Renal pelvis (tissue), 4 donors: ENCODE measurements around the gene SRPK2. TPM values are rescaled to one million over a fixed set of nuclear protein-coding genes. Genes with fewer than 3 reads are reported as not detected.

Experiments used
- DNase-seq: peaks from one replicate; pipeline ENCODE4 v3.0.0-alpha.2; 2013
- polyA plus RNA-seq, 3 donors: library from polyadenylated mRNA; unstranded; fragments of 120-200 nt; gene quantifications; one replicate each; pipeline ENCODE4 v1.2.1, GENCODE V29; 2013; ENCODE audit not compliant: insufficient read length in 3 of 3

Gene SRPK2
- polyA plus RNA-seq, 3 donors = 46.1 to 47.5 (median 47.4) TPM

- DNase-seq = no peak
These were observed 252.5 kb downstream of the SRPK2 start for GRCh38 chr7:105136221-105136620.

DNA sequence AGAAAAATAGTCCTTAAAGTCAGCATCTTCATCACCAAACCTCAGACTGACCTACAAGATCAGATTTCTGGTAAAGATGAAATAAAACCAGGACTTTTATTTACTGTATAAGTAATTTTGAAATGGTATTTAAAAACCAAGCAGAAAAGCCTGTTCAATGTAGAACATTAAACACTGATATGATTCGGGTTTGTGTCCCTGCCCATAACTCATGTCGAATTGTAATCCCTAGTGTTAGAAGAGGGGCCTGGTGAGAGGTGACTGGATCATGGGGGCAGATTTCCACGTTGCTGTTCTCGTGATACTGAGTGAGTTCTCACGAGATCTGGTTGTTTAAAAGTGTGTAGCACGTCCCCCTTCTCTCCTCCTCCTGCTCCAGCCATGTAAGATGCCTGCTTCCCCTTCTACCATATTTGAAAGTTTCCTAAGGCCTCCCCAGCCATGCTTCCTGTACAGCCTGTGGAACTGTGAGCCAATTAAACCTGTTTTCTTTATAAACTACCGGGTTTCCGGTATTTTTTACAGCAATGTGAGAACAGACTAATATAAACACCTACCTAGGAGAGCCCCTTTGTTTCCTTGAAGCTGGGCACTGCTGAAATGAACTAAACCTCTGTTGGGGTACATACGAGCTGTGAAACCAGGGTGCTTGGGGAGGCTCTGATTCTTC, 254.6 kb downstream of the SRPK2 start:
- DNase-seq = no peak

DNA sequence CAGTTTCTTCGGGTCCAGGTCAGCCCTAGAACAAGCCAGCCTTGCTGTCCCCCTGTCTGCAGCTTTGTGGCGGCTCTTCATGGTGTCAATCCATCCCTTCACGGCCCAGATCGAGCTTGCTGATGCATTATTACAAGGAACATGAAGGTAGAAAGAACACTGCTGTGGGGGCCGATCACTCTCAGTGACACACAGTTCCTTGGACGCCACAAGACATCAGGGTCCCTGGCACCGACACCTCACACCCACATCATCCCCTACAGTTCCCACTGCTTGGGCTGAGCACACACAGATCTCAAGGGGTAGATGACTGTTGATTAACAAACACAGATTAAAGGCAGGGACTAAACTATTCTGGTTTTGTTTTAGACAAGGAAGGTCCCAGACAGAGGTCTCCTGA, 255.4 kb downstream of the SRPK2 start:
- DNase-seq = no peak

GRCh38 chr7:105132835-105133234, 255.9 kb downstream of the SRPK2 start:
- DNase-seq = no peak

GRCh38 chr7:105132335-105132734, 256.4 kb downstream of the SRPK2 start:
- DNase-seq = no peak

DNA sequence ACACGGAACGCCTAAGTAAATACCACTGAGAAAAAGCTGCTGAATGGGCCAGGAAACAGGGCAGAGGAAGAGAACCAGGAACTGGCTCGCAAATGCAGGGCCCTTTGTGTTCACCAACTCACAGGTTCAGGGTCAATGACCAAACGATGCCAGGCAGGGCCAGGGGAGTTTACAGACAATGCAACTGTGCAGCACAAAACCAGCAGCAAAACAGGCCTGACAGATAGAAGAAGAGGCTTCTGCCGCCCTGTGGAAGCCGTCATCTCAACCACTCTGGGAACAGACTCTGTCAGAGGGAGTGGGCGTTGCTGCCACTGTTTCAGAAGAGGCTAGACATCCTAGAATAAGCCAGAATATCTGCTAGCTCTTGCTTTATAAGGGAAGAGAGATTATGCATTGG, 256.8 kb downstream of the SRPK2 start:
- DNase-seq = peak; percentile 11

DNA sequence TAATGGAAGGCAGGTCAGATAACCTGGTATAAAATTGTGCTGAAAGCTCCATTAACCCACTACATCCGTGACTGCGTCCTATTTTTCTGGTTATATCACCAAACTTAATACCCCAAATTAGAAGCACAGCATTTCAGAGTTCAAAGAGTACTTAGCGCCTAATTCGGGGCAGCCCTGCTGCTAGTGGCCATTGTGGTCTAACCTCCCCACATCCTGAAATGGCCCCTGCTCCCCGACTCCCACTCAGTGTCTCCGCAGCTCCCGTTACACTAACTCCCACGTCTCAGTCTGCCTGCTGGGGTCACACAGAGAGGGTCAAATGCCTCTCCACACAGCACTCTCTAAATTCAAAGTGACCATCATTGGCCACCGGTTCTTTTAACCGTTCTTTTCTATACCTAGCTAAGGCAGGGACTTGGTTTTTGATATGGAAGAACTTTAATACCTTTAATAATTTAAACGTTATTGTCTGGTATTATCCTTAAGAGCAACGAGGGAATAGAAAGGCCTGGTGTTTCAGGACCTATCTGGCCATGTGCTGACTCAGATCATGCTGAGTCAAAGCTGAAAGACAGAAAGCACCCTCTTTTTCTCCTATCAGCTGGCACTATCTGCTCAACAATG, 257.6 kb downstream of the SRPK2 start:
- peak; percentile 24 for DNase-seq

DNA sequence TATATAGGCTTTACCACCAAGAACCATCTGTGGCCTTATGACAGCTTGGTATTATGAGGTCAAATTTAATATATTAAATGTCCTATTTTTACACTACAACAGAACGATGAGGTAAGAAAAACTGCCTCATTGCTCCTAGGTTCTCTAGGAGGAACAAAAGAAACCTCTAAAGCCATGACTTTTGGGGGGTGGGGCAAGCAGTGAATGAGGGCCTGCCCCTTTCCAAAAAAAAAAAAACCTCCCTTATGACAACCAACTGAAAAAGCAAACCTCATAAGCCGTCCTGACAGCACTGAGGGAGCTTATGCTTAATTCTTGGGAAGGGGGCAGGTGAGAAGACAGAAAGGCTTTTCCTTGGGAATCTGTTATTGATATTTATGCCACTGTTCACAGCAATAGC, 258.1 kb downstream of the SRPK2 start:
- no peak for DNase-seq

DNA sequence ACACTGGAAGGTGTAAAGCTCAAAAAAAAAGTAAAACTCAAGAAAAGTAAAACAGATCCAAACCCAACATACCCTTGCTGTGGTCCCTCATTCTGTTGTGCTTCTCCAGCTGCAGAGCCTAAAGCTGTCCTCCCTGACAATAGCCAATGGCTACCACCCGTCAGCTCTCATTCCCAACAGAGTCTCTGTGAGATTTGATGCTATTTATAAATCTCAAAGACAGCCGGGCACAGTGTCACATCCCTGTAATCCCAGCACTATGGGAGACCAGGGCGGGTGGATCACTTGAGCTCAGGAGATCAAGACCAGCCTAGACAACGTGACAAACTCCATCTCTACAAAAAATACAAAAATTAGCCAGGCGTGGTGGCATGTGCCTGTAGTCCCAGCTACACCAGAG, 258.7 kb downstream of the SRPK2 start:
- no peak for DNase-seq

DNA sequence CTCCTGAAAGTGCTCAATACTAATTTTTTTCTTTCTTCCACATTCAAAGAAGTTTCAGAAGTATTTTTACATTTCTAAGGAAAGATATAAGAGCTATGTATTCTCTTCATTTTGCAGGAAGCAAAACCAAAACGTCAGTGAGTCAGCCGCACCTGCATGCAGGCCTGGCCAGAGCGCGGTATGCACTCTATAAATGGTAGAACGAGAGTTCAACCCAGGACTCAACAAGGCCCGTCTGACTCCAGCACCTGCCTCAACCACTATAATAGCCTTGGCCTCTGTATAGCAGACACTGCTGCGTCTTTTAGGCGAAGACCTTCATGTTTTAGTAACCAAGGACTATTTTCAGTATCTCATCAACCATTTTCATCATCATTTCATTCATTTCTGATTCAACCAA, 261.5 kb downstream of the SRPK2 start:
- DNase-seq = no peak

- no peak for DNase-seq
These were observed 262.2 kb downstream of the SRPK2 start for GRCh38 chr7:105126436-105126975.

GRCh38 chr7:105125745-105126144, 263.0 kb downstream of the SRPK2 start:
- DNase-seq = no peak

DNA sequence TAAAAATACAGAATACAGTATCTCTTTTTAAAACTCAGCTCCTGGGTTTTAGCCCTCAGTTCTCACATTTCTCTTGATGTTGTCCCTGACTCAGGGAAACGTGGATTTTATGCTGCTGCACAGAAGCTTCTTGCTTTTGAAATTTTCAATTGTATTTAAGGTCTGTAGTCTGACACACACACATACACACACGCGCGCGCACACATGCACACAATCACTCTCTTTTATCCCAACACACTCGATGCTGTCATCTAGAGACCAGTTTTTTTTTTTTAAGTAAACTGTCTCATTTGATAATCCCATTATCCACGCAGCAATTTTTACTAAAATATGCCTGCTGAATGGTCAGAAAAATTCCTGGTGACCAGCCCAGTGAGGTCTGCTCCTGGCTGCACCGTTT, 266.1 kb downstream of the SRPK2 start:
- no peak for DNase-seq

GRCh38 chr7:105118612-105119600, 269.8 kb downstream of the SRPK2 start:
- DNase-seq = no peak

DNA sequence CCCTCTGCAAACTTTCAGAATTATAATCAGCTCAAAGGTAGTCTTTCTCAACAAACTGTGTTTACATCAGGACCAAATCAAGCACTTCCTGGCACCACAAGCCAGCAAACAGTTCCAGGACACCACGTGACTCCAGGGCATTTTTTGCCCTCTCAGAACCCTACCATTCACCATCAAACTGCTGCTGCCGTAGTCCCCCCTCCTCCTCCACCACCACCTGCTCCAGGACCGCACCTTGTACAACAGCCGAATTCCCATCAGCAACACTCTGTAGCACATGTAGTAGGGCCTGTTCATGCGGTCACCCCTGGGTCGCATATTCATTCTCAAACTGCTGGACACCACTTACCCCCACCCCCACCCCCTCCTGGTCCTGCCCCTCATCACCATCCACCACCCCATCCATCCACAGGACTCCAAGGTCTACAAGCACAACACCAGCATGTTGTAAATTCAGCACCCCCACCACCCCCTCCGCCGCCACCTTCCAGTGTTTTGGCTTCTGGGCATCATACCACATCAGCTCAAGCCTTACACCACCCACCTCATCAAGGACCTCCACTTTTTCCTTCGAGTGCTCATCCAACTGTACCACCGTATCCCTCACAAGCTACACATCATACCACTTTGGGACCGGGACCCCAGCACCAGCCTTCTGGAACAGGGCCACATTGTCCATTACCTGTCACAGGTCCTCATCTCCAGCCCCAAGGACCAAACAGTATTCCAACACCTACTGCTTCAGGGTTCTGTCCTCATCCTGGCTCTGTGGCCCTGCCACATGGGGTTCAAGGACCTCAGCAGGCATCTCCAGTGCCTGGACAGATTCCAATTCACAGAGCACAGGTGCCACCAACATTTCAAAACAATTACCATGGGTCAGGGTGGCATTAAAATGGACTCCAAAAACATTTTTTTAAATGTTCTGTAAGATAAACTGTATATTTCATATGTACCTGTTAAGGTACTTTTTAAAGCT, 276.0 kb downstream of the SRPK2 start:
- DNase-seq = no peak

GRCh38 chr7:105107458-105107857, 281.3 kb downstream of the SRPK2 start:
- no peak for DNase-seq

DNA sequence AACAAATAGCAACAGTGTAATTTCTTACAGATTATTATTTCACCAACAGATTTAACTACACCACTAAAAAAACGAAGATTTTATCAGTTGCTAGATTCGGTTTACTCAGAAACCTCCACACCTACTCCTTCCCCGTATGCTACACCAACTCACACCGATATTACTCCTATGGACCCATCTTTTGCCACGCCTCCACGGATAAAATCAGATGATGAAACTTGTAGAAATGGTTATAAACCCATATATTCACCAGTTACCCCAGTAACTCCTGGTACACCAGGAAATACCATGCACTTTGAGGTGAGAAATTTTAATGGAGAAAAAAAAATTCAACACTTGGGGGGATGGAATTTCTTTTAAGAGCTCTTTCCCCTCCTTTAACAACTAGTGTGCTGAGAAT, 282.2 kb downstream of the SRPK2 start:
- no peak for DNase-seq

- DNase-seq = no peak
These were observed 283.1 kb downstream of the SRPK2 start for GRCh38 chr7:105105579-105105978.

- DNase-seq = no peak
These were observed 286.0 kb downstream of the SRPK2 start for GRCh38 chr7:105102557-105103352.

DNA sequence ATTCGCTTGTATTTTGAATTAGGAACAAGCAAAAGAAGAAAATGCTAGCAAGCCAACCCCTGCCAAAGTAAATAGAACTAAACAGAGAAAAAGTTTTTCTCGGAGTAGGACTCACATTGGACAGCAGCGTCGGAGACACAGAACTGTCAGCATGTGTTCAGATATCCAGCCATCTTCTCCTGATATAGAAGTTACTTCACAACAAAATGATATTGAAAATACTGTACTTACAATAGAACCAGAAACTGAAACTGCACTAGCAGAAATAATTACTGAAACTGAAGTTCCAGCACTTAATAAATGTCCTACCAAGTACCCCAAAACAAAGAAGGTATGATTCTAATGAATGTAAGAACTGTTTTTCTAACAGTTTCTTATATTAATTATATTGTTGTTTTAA, 286.9 kb downstream of the SRPK2 start:
- DNase-seq = no peak
